Endothelial cell (in vitro differentiated cells): ENCODE data around the gene SLC44A5. TPM values are rescaled to one million over a fixed set of nuclear protein-coding genes. Genes with fewer than 3 reads are reported as not detected.
"Not testable (repeated sequence)": the region's sequence is repeated elsewhere in the genome, so short reads cannot be mapped to it uniquely, and the experiment has no call there.

ENCODE experiments used
- DNase-seq: peaks from one replicate; pipeline ENCODE4 v3.0.0; 2021; ENCODE audit warnings: low spot score
- H3K27ac Mint-ChIP-seq: one replicate; pipeline ENCODE4 v1.8.0; 2021; ENCODE audit warnings: mixed read lengths, inconsistent platforms; ENCODE audit not compliant: unreplicated experiment
- H3K27me3 Mint-ChIP-seq: one replicate; pipeline ENCODE4 v1.8.0; 2021; ENCODE audit warnings: mild to moderate bottlenecking, moderate library complexity, mixed read lengths, inconsistent platforms; ENCODE audit not compliant: unreplicated experiment
- H3K36me3 Mint-ChIP-seq: one replicate; pipeline ENCODE4 v1.8.0; 2021; ENCODE audit warnings: mild to moderate bottlenecking, low read depth, mixed read lengths, inconsistent platforms; ENCODE audit not compliant: unreplicated experiment
- H3K4me1 Mint-ChIP-seq: one replicate; pipeline ENCODE4 v1.8.0; 2021; ENCODE audit warnings: mild to moderate bottlenecking, mixed read lengths, inconsistent platforms; ENCODE audit not compliant: unreplicated experiment
- H3K4me3 Mint-ChIP-seq: one replicate; pipeline ENCODE4 v1.8.0; 2021; ENCODE audit warnings: mild to moderate bottlenecking, mixed read lengths, inconsistent platforms; ENCODE audit not compliant: unreplicated experiment
- H3K9me3 Mint-ChIP-seq: one replicate; pipeline ENCODE4 v1.8.0; 2021; ENCODE audit warnings: mixed read lengths, inconsistent platforms; ENCODE audit not compliant: unreplicated experiment
- CTCF ChIP-seq: fragments of 200-600 bp; sonication (generic); IDR thresholded peaks from one replicate; pipeline ENCODE4 v1.5.0; 2021; ENCODE audit warnings: antibody characterized with exemption; ENCODE audit not compliant: unreplicated experiment
- total RNA-seq: library from RNA; stranded (reverse); fragmentation: NEBNext Ultra II Directional; extraction: Animal tissue kit (Norgen Biotek cat#: 25700); gene quantifications from one replicate; pipeline ENCODE4 v1.2.1, GENCODE V29; 2021; ENCODE audit not compliant: unreplicated experiment

SLC44A5 gene
- total RNA-seq, 1 donor from 2014 or later, result 3.4 TPM

- no peaks in the 10 kb centered on the region for H3K9me3 Mint-ChIP-seq
- no peak overlapping the region for H3K27ac Mint-ChIP-seq
- peak; percentile 29 for TF ChIP-seq CTCF
- no peaks in the 10 kb centered on the region for H3K36me3 Mint-ChIP-seq
- no peak overlapping the region for H3K4me3 Mint-ChIP-seq
- H3K4me1 Mint-ChIP-seq, result no peaks in the 10 kb centered on the region
- no peak for DNase-seq
- no peaks in the 10 kb centered on the region for H3K27me3 Mint-ChIP-seq
Observed at GRCh38 chr1:75423616-75424015, 187.3 kb downstream of the SLC44A5 start.

GRCh38 chr1:75423136-75423535 is 187.8 kb downstream of the SLC44A5 start:
- Mint-ChIP-seq H3K36me3 (no peaks in the 10 kb centered on the region), H3K27ac (no peak overlapping the region), H3K9me3 (no peaks in the 10 kb centered on the region), H3K27me3 (no peaks in the 10 kb centered on the region), H3K4me3 (no peak overlapping the region), H3K4me1 (no peaks in the 10 kb centered on the region)
- no peak for TF ChIP-seq CTCF
- no peak for DNase-seq

GRCh38 chr1:75421371-75421770 is 189.5 kb downstream of the SLC44A5 start:
- no peaks in the 10 kb centered on the region for H3K36me3 Mint-ChIP-seq
- no peaks in the 10 kb centered on the region for H3K27me3 Mint-ChIP-seq
- H3K4me3 Mint-ChIP-seq, result no peak overlapping the region
- no peak for TF ChIP-seq CTCF
- no peak overlapping the region for H3K27ac Mint-ChIP-seq
- no peak for DNase-seq
- no peaks in the 10 kb centered on the region for H3K4me1 Mint-ChIP-seq
- H3K9me3 Mint-ChIP-seq, result peaks cover 6% of the 10 kb centered on the region

- Mint-ChIP-seq H3K4me1 (no peaks in the 10 kb centered on the region), H3K27me3 (no peaks in the 10 kb centered on the region), H3K4me3 (no peak overlapping the region), H3K9me3 (peaks cover 6% of the 10 kb centered on the region), H3K27ac (no peak overlapping the region), H3K36me3 (no peaks in the 10 kb centered on the region)
- DNase-seq, result no peak
- TF ChIP-seq CTCF, result no peak
Observed at GRCh38 chr1:75415187-75415586, 195.7 kb downstream of the SLC44A5 start.

GRCh38 chr1:75412616-75413015 is 198.3 kb downstream of the SLC44A5 start:
- Mint-ChIP-seq H3K27me3 (no peaks in the 10 kb centered on the region), H3K27ac (no peak overlapping the region), H3K4me1 (no peaks in the 10 kb centered on the region), H3K9me3 (peaks cover 6% of the 10 kb centered on the region), H3K4me3 (no peak overlapping the region), H3K36me3 (no peaks in the 10 kb centered on the region)
- no peak for TF ChIP-seq CTCF
- no peak for DNase-seq

- not testable (repeated sequence) for DNase-seq, H3K9me3 Mint-ChIP-seq, H3K36me3 Mint-ChIP-seq, H3K4me1 Mint-ChIP-seq, H3K27me3 Mint-ChIP-seq, H3K27ac Mint-ChIP-seq, H3K4me3 Mint-ChIP-seq
Observed at GRCh38 chr1:75404681-75405080, 206.2 kb downstream of the SLC44A5 start.

- not testable (repeated sequence) for H3K27me3 Mint-ChIP-seq, DNase-seq, H3K36me3 Mint-ChIP-seq, H3K27ac Mint-ChIP-seq, H3K4me3 Mint-ChIP-seq, H3K9me3 Mint-ChIP-seq, H3K4me1 Mint-ChIP-seq
Observed at GRCh38 chr1:75403147-75403646, 207.7 kb downstream of the SLC44A5 start.
